HepG2 (cell line): ENCODE measurements around the gene RGL3. TPM values are rescaled to one million over a fixed set of nuclear protein-coding genes. Genes with fewer than 3 reads are reported as not detected.

Experiments
- CEBPZ ChIP-seq: IDR thresholded peaks from 2 replicates; pipeline ENCODE4 v1.6.1; 2012; ENCODE audit warnings: low read length, improper control_type of control experiment
- CENPX ChIP-seq: sonication (generic); formaldehyde crosslinking; IDR thresholded peaks from 2 replicates; pipeline ENCODE4 v1.9.0; 2021; ENCODE audit warnings: mild to moderate bottlenecking, missing genetic modification reagents, moderate library complexity
- EEA1 ChIP-seq: sonication (generic); formaldehyde crosslinking; IDR thresholded peaks from 2 replicates; pipeline ENCODE4 v1.5.1; 2020; ENCODE audit warnings: mild to moderate bottlenecking, missing genetic modification reagents, borderline replicate concordance
- KAT8 ChIP-seq: IDR thresholded peaks from 2 replicates; pipeline ENCODE4 v1.6.1; 2016; ENCODE audit warnings: missing genetic modification reagents, missing compliant biosample characterization
- KLF16 ChIP-seq, 2 experiments: sonication (generic) in 1 of 2; formaldehyde crosslinking in 1 of 2; IDR thresholded peaks; 2 replicates each; pipeline versions ENCODE4 v1.6.1 to v1.8.0; 2016 to 2023; ENCODE audit warnings: missing genetic modification reagents in 2 of 2, missing compliant biosample characterization in 1 of 2
- MIER3 ChIP-seq: IDR thresholded peaks from 2 replicates; pipeline ENCODE4 v1.6.1; 2016; ENCODE audit warnings: missing compliant biosample characterization, borderline replicate concordance
- ONECUT2 ChIP-seq: sonication (generic); formaldehyde crosslinking; IDR thresholded peaks from 2 replicates; pipeline ENCODE4 v1.4.0; 2020; ENCODE audit warnings: missing genetic modification reagents
- PHF20 ChIP-seq: sonication (generic); formaldehyde crosslinking; IDR thresholded peaks from 2 replicates; pipeline ENCODE4 v1.5.0; 2020; ENCODE audit warnings: mild to moderate bottlenecking, missing genetic modification reagents
- REPIN1 ChIP-seq: sonication (generic); formaldehyde crosslinking; IDR thresholded peaks from 2 replicates; pipeline ENCODE4 v1.8.0; 2022; ENCODE audit warnings: missing genetic modification reagents, low read depth, mild to moderate bottlenecking, borderline replicate concordance
- SMAD9 ChIP-seq: sonication (generic); formaldehyde crosslinking; IDR thresholded peaks from 2 replicates; pipeline ENCODE4 v1.5.1; 2020; ENCODE audit warnings: mild to moderate bottlenecking, missing genetic modification reagents
- TAF15 ChIP-seq: fragments of 200-400 bp; formaldehyde crosslinking; IDR thresholded peaks from one replicate; pipeline ENCODE4 v1.6.1; 2018; ENCODE audit warnings: mild to moderate bottlenecking, low read depth, low read length; ENCODE audit not compliant: poor library complexity, severe bottlenecking
- ZBTB40 ChIP-seq, 2 experiments: fragments of 450-650 bp in 1 of 2; sonication (generic) in 1 of 2; formaldehyde crosslinking in 1 of 2; IDR thresholded peaks; 2 replicates each; pipeline versions ENCODE4 v1.6.1 to v1.8.0; 2016 to 2022; ENCODE audit warnings: antibody characterized with exemption in 1 of 2, mild to moderate bottlenecking in 1 of 2, missing genetic modification reagents in 1 of 2
- ZNF326 ChIP-seq: sonication (generic); formaldehyde crosslinking; IDR thresholded peaks from 2 replicates; pipeline ENCODE4 v1.4.0; 2020; ENCODE audit warnings: missing genetic modification reagents, borderline replicate concordance
- ZNF614 ChIP-seq: IDR thresholded peaks from 2 replicates; pipeline ENCODE4 v1.6.1; 2018; ENCODE audit warnings: missing biosample characterization, missing genetic modification reagents, inconsistent platforms, borderline replicate concordance
- ZNF616 ChIP-seq: sonication (generic); formaldehyde crosslinking; IDR thresholded peaks from 2 replicates; pipeline ENCODE4 v1.5.0; 2020; ENCODE audit warnings: low read depth, mild to moderate bottlenecking, missing genetic modification reagents
- ZNF747 ChIP-seq: sonication (generic); formaldehyde crosslinking; IDR thresholded peaks from 2 replicates; pipeline ENCODE4 v1.8.1; 2023; ENCODE audit warnings: missing genetic modification reagents, mild to moderate bottlenecking, borderline replicate concordance
- polyA plus RNA-seq, 8 experiments: library from polyadenylated mRNA; depleted of rRNA in 3 of 8; stranded (reverse) in 7 of 8; unstranded in 1 of 8; fragments of >200 nt; fragmentation: Illumina TruSeq in 4 of 8; extraction: Trizol in 4 of 8; gene quantifications; 2 replicates each; pipeline versions ENCODE4 v1.2.1 to v1.2.3, GENCODE V29; 2011 to 2016; ENCODE audit warnings: low read depth in 4 of 8, missing spikeins in 1 of 8, mixed read lengths in 1 of 8; ENCODE audit not compliant: insufficient read depth in 1 of 8
- total RNA-seq, 5 experiments: library from RNA; depleted of rRNA; stranded (reverse); fragments of >200 nt; fragmentation: Illumina TruSeq; extraction: Trizol; gene quantifications; 2 replicates each; pipeline ENCODE4 v1.2.3, GENCODE V29; 2016; ENCODE audit warnings: low read depth in 1 of 5

RGL3 gene
- total and polyA plus RNA-seq, 2 of the 13 experiments (the other 11 are each of a cell fraction or from before 2014, with no cell fraction given): 4.2 to 7.6 TPM

DNA sequence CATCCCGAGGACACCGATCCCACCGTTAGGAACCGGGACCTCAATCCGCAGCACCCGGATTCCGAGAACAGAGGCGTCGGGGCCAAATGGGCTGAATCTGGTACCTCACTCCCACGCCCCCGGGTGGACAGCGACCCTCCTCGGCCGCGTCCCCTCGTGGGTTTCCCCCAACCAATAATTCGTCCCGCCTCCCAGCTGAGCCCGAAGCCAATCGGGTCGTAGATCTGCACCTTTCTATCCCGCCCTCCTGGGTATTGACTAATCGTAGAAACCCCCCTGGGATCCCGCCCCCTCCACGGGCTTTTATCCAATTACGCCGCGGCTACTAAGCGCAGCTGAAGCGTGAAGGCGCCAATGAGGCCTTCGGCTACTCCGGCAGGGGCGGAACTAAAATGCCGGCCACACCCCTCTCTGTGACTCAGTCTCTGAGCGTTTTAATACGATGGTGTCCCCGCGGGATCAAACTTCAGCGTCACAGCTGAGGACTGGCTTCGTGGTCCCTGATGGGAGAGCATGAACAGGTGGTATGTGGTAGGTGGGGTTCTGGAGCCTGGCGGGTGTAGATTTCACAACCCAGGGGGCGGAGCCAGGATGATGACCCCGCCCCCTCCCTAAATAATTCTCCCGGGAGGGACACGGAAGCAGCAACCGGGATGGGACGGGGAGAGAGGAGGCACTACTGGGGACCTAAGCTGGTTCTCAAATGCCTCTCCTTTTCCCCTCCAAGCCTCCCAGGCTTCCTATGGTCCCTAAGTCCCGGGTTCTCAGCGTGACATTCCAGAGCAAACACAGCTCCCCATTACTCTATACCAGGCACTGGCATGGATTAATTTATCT, 72.8 kb downstream of the RGL3 start, which contains the start of the genes CCDC159 and TMEM205 (continued):
- no peak for TF ChIP-seq MIER3 (CRISPR knock-in tag)
- TF ChIP-seq TAF15: no peak
- peak; percentile 85 for TF ChIP-seq CEBPZ
- TF ChIP-seq ZNF616: no peak
- TF ChIP-seq ZNF326: no peak
- no peak for TF ChIP-seq ZBTB40 (IDR thresholded peaks at IDR 0.05)
- TF ChIP-seq ZBTB40 (CRISPR knock-in tag; IDR thresholded peaks at IDR 0.05): no peak
- TF ChIP-seq EEA1: no peak
- TF ChIP-seq ONECUT2: no peak
- TF ChIP-seq ZNF614 (CRISPR knock-in tag): 0 out of 2 replicates have a peak, but pooled peaks have one; percentile 6
- no peak for TF ChIP-seq REPIN1 (CRISPR knock-in tag)
- TF ChIP-seq ZNF747 (CRISPR knock-in tag): no peak
- no peak for TF ChIP-seq CENPX (CRISPR knock-in tag)
- TF ChIP-seq SMAD9 (CRISPR knock-in tag): no peak
- TF ChIP-seq PHF20: no peak
- peak in 1 of 2 experiments; percentile 30; a peak in 1 of 4 replicates for TF ChIP-seq KLF16 (CRISPR knock-in tag; IDR thresholded peaks at IDR 0.05)
- peak; percentile 64 for TF ChIP-seq KAT8
